A172 (cell line): ENCODE data around the gene SHCBP1. TPM values are rescaled to one million over a fixed set of nuclear protein-coding genes. Genes with fewer than 3 reads are reported as not detected.

Experiments used
- DNase-seq: peaks from one replicate; pipeline ENCODE4 v3.0.0-alpha.2; 2015; ENCODE audit warnings: low spot score
- total RNA-seq: library from RNA; depleted of rRNA; stranded (reverse); fragments of >200 nt; shearing (Covaris generic); gene quantifications from 2 replicates; pipeline ENCODE4 v1.2.3, GENCODE V29; 2014

Gene SHCBP1
- total RNA-seq, 1 experiment from 2014 or later = 66.0 TPM

GRCh38 chr16:46618516-46618915 lies 2.7 kb downstream of the SHCBP1 start:
- DNase-seq = no peak

- DNase-seq = no peak
These were observed 7.2 kb downstream of the SHCBP1 start for GRCh38 chr16:46614006-46614405.

GRCh38 chr16:46613352-46613751 lies 7.8 kb downstream of the SHCBP1 start:
- DNase-seq = no peak

- no peak for DNase-seq
These were observed 9.1 kb downstream of the SHCBP1 start for GRCh38 chr16:46612121-46612520.

DNA sequence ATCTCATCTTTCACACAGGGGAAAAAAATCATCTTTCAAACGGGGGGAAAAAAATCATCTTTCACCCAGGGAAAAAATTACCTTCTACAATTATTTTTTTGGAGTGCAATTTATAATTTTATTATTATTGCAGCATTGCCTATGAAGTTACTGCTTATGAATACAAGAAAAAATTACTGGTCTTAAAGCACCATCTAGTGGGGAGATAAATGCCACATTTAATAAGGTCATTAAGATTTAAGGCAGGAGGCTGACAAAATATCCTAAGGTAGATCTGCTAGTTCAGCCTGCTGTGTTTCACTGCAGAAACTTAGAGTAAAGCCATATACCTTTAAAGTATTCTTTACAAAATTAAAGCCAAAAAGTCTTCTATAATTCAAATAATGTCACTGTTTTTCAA lies 13.7 kb downstream of the SHCBP1 start:
- DNase-seq = peak; percentile 47

DNA sequence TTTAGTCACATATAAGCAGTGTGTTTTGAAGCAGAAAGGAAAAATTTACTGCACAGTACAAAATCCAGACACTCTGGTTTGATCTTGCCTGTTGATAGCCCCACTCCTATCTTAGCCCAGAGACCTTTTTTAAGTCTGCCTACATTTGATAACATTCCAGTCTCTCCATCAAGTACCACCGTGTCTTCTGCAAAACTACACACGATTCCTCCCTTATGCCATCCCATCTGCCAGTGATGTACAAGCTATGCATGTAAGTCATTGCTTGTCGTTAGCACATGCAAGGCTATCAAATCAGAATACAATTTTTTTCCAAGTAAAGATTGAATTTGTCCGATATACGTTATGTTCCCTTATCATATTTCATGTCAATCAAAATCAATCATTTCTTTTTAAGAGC lies 14.9 kb downstream of the SHCBP1 start:
- DNase-seq = no peak

GRCh38 chr16:46591257-46591656 lies 29.9 kb downstream of the SHCBP1 start:
- DNase-seq = no peak

DNA sequence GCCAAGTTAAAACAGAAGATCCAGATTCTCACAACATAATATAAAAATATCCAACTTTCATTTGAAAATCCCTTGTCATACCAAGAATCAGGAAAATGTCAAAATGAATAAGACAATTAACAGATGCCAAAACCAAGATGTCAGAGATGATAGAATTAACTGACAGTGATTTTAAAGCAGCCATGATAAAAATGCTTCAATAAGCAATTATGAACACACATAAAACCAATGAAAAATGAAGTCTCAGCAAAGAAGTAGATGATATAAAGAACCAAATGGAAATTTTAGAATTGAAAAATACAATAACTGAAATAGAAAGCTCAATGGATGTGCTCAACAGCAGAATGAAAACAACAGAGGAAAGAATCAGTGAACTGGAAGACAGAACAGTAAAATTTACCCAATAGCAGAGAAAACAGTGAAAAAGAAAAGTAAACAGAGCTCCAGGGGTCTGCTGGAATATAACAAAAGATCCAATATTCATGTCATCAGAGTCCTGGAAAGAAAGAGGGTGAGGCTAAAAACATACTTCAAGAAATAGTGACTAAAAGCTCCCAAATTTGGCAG lies 35.1 kb downstream of the SHCBP1 start:
- DNase-seq = no peak

DNA sequence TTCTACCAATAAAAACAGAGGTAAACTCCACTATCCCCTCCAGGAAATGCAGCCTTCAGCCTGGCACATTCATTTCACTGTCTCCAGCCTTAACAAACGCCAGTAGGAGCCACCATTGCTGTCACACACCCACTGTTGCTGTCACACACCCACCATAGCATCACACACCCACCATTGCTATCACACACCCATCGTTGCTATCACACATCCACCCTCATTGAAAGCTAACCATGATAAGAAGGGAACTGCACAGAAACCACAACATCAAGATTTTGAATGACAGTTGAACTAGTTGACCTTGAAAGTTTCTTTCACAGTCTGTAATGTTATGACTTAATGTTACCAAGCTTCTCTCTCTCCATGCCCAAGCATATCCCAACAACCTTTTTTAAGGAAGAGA lies 38.1 kb downstream of the SHCBP1 start:
- no peak for DNase-seq

DNA sequence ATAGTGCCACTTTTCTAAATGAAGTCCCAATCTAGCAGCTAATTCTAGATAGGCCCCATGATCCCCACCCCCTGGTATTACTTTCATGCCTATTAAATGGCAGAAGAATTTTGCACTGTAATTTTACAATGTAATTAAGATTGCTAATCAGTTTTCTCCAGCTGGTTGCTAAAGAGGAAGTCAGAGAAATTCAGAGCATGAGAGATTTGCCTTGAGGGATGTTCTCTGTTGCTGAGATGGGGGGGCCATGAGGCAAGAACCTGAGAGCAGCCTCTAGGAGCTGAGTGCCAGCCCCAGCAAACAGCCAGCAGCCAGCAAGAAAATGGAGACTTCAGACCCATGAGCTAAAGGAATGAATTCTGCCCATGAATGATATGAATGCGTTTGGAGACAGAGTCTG lies 38.9 kb downstream of the SHCBP1 start:
- DNase-seq = no peak

DNA sequence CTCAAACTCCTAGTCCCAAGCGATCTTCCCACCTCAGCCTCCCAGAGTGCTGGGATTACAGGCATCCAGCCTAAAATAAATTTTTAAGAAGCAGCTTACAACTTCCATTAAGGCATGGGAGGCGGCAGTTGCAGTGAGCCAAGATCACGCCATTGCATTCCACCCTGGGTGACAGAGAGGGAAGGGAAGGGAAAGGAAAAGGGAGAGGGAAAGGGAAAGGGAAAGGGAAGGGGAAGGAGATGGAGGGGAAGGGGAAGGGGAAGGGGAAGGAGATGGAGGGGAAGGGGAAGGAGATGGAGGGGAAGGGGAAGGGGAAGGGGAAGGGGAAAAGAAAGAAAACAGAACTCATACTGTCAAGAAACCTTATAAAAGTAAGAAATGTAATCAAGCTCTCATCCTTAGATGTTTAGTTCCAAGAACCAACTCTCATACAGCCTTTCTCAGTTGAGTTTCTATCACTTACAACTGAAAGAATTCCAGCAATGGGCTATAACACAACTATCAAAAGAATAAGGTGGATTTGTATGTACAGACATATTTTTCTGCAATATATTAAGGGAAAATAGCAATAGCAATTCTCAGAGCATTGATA lies 43.1 kb downstream of the SHCBP1 start:
- no peak for DNase-seq

- no peak for DNase-seq
These were observed 47.4 kb downstream of the SHCBP1 start for GRCh38 chr16:46573834-46574159.

- DNase-seq = peak; percentile 83
These were observed 48.0 kb downstream of the SHCBP1 start for GRCh38 chr16:46573008-46573833.

- no peak for DNase-seq
These were observed 51.9 kb downstream of the SHCBP1 start for GRCh38 chr16:46569231-46569735.

- no peak for DNase-seq
These were observed 52.5 kb downstream of the SHCBP1 start for GRCh38 chr16:46568472-46569230.

DNA sequence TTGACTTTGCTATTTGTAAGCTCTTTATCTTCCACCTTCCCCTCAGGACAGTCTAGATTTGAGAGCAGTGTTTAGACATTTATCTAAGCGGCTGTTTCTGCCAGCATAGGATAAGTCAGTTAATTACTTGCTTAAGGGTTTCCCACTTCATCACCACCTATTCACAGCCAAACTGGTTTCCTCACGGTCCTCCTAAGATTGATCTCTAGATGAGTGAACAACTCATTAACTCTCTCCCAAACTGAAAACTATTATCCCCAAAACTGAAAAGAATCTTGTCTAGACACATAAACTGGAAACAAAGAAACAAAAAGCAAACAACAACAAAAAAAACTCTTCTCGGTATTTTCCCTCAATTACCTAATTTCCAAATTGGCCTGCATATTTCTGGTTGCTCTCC lies 58.2 kb downstream of the SHCBP1 start:
- no peak for DNase-seq

DNA sequence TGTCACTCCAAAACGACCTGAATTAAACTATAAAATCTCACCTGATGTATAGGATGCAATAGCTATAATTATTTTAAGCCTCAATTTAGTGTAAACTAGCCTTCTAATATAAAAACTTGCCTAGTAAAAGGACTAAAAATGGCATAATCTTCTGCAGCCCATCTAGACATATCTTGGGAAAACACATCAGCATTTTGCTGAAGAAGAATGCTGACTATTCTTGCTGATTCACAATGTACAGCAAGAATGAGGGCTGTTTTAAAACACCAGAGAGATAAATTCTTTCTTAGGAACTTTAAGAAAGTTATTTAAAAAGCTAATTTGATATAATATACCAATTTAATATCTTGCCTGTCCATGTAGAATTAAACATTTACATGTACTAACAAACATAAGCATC lies 63.2 kb downstream of the SHCBP1 start:
- no peak for DNase-seq

DNA sequence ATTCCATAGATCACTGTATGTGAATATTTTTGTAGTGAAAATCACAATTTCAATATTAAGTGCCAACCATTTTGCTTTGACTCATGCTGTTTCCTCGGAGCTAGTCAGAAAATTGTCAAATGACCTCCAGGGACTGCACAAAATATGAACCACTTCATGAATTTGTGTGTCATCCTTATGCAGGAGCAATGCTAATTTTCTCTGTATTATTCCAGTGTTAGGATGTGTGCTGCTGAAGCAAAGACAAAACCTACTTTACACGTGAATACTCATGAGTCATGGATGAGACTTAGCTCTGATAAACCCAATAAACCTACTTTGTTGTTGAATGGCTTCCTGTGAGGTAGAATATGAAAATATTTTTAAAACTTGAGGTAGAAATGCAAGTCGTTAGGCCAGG lies 65.2 kb downstream of the SHCBP1 start:
- DNase-seq = peak; percentile 22

DNA sequence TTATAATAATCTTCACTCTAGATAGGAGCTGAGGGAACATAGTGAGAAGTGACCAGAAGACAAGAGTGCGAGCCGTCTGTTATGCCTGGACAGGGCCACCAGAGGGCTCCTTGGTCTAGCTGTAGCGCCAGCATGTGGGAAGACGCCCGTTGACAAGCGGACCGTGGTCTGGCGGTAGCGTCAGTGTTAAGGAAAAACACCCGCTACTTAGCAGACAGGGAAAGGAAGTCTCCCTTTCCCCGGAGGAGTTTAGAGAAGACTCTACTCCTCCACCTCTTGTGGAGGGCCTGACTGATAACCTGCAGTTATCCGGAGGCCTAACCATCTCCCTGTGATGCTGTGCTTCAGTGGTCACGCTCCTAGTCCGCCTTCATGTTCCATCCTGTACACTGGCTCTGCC lies 66.7 kb downstream of the SHCBP1 start:
- DNase-seq = peak; percentile 75

- no peak for DNase-seq
These were observed 71.7 kb downstream of the SHCBP1 start for GRCh38 chr16:46549477-46549876.
